Measurements from ENCODE around the gene CFAP45.

Gene CFAP45

DNA sequence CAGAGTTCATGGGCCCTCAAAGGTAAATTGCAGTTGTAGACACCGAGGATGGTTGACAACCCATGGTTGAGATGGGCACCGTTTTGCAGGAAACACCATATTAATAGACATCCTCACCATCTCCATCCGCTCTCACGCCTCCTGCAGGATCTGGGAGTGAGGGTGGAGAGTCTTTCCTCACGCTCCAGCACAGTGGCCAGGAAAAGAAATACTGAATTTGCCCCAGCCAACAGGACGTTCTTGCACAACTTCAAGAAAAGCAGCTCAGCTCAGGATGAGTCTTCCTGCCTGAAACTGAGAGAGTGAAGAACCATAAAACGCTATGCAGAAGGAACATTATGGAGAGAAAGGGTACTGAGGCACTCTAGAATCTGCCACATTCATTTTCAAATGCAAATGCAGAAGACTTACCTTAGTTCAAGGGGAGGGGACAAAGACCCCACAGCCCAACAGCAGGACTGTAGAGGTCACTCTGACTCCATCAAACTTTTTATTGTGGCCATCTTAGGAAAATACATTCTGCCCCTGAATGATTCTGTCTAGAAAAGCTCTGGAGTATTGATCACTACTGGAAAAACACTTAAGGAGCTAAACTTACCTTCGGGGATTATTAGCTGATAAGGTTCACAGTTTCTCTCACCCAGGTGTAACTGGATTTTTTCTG lies 64.0 kb downstream of the CFAP45 start:
- no peaks in the 10 kb centered on the region for H3K9me3 ChIP-seq (ENCODE audit: low read length)
- H3K27ac ChIP-seq (ENCODE audit: low read depth, low read length) = no peak overlapping the region
- H3K36me3 ChIP-seq (ENCODE audit: insufficient read depth, low read length) = peaks cover 5% of the 10 kb centered on the region
- H3K4me3 ChIP-seq (ENCODE audit: low read depth in 1 of 2, low read length in 2 of 2) = no peak overlapping the region
- H3K4me1 ChIP-seq (ENCODE audit: insufficient read depth, low read length) = no peaks in the 10 kb centered on the region
- no peak overlapping the region for H3K9ac ChIP-seq (ENCODE audit: low read length)
- H3K27me3 ChIP-seq (ENCODE audit: control insufficient read depth in 1 of 2, insufficient read depth in 2 of 2, low read length in 2 of 2) = no peaks in the 10 kb centered on the region

DNA sequence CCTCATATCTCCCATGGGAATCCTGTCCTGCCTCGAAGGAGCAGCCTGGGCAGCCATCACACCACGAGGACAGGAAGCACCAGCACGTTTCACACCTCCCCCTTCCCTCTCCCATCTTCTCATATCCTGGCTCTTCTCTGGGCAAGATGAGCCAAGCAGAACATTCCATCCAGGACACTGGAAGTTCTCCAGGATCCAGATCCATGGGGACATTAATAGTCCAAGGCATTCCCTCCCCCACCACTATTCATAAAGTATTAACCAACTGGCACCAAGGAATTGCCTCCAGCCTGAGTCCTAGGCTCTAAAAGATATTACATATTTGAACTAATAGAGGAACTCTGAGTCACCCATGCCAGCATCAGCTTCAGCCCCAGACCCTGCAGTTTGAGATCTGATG lies 64.6 kb downstream of the CFAP45 start:
- Histone ChIP-seq H3K4me1 (ENCODE audit: insufficient read depth, low read length) (no peaks in the 10 kb centered on the region), H3K27ac (ENCODE audit: low read depth, low read length) (no peak overlapping the region), H3K27me3 (ENCODE audit: control insufficient read depth in 1 of 2, insufficient read depth in 2 of 2, low read length in 2 of 2) (no peaks in the 10 kb centered on the region), H3K9ac (ENCODE audit: low read length) (no peak overlapping the region), H3K36me3 (ENCODE audit: insufficient read depth, low read length) (peaks cover 5% of the 10 kb centered on the region), H3K9me3 (ENCODE audit: low read length) (no peaks in the 10 kb centered on the region), H3K4me3 (ENCODE audit: low read depth in 1 of 2, low read length in 2 of 2) (no peak overlapping the region)

DNA sequence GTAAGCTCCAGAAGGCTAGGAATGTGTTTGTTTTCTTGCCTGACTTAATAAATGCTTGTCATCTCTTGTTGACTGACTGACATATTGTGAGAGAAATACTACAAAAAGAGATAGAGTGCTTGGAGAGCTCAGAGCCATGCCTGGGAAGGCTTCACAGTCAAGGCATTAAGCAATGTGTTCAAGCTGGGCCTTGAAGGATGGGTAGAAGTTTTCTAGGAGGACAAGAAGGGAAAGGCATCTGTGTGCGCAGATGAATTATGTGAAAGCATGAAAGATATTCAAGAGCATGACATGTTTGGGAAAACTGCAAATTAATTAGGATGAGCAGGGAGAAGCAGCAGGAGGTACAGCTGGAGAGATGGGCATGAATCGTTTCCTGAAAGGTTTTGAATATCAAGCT lies 67.7 kb downstream of the CFAP45 start:
- H3K27ac ChIP-seq (ENCODE audit: low read depth, low read length) = no peak overlapping the region
- H3K4me3 ChIP-seq (ENCODE audit: low read depth in 1 of 2, low read length in 2 of 2) = no peak overlapping the region
- no peaks in the 10 kb centered on the region for H3K9me3 ChIP-seq (ENCODE audit: low read length)
- no peaks in the 10 kb centered on the region for H3K36me3 ChIP-seq (ENCODE audit: insufficient read depth, low read length)
- H3K4me1 ChIP-seq (ENCODE audit: insufficient read depth, low read length) = no peaks in the 10 kb centered on the region
- H3K27me3 ChIP-seq (ENCODE audit: control insufficient read depth in 1 of 2, insufficient read depth in 2 of 2, low read length in 2 of 2) = no peaks in the 10 kb centered on the region
- H3K9ac ChIP-seq (ENCODE audit: low read length) = no peak overlapping the region

DNA sequence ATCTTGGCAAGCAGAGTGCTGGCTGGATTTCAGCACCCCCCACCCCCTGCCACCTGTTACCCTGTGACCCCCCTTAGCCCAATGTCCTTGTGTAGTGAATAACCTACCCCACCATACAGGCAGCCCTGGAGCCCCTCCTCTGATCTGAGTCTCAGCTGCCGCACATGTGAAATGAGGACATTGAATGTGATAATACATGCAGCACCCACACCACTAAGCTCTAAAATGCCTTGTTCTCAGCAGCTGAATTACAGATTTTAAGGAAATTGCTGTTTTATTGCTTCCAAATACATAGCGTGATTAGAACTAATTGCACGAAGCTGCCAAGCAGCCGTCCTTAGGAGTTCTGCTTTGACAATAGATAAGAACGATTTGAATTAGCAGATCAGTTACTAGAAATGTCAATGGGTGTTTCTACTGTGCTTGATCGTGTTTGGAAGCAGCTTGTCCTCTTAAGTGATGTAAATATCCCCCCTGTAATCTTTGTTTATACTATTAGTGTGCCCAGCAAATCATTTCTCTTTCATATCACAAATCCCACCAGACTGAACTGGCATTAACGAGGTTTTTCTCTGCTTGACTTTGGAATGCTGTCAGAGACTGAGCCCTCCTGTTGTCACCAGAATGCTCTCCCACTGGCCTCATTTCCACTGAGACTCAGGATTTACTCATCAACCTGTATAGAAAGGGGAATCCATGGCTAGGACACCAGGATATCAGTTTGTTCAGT lies 68.4 kb downstream of the CFAP45 start:
- Histone ChIP-seq H3K9me3 (ENCODE audit: low read length) (no peaks in the 10 kb centered on the region), H3K27ac (ENCODE audit: low read depth, low read length) (no peak overlapping the region), H3K4me3 (ENCODE audit: low read depth in 1 of 2, low read length in 2 of 2) (no peak overlapping the region)

DNA sequence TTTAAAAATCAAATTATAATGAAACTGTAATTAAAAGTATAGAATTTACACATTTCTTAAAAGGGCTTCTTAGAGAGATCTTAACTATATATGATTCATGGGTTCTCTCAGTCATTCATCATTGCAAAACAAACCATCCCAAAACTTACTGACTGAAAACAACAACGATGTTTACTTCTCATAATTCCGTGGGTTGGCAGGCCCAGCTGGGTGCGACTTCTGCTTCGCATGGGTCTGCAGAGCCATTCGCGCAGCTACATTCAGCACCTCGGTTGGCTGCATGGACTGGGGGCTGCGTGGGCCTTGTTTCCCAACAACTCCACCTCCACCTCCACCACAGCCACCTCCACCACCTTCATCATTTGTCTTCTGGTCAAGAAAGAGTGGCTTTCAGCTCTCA lies 69.2 kb downstream of the CFAP45 start:
- Histone ChIP-seq H3K4me1 (ENCODE audit: insufficient read depth, low read length) (no peaks in the 10 kb centered on the region), H3K27me3 (ENCODE audit: control insufficient read depth in 1 of 2, insufficient read depth in 2 of 2, low read length in 2 of 2) (no peaks in the 10 kb centered on the region), H3K36me3 (ENCODE audit: insufficient read depth, low read length) (no peaks in the 10 kb centered on the region), H3K4me3 (ENCODE audit: low read depth in 1 of 2, low read length in 2 of 2) (no peak overlapping the region), H3K27ac (ENCODE audit: low read depth, low read length) (no peak overlapping the region), H3K9me3 (ENCODE audit: low read length) (no peaks in the 10 kb centered on the region), H3K9ac (ENCODE audit: low read length) (no peak overlapping the region)

More for the DNA sequence above, 68.4 kb downstream of the CFAP45 start:
- no peaks in the 10 kb centered on the region for H3K27me3 ChIP-seq (ENCODE audit: control insufficient read depth in 1 of 2, insufficient read depth in 2 of 2, low read length in 2 of 2)
- no peak overlapping the region for H3K9ac ChIP-seq (ENCODE audit: low read length)
- no peaks in the 10 kb centered on the region for H3K4me1 ChIP-seq (ENCODE audit: insufficient read depth, low read length)
- H3K36me3 ChIP-seq (ENCODE audit: insufficient read depth, low read length) = no peaks in the 10 kb centered on the region

DNA sequence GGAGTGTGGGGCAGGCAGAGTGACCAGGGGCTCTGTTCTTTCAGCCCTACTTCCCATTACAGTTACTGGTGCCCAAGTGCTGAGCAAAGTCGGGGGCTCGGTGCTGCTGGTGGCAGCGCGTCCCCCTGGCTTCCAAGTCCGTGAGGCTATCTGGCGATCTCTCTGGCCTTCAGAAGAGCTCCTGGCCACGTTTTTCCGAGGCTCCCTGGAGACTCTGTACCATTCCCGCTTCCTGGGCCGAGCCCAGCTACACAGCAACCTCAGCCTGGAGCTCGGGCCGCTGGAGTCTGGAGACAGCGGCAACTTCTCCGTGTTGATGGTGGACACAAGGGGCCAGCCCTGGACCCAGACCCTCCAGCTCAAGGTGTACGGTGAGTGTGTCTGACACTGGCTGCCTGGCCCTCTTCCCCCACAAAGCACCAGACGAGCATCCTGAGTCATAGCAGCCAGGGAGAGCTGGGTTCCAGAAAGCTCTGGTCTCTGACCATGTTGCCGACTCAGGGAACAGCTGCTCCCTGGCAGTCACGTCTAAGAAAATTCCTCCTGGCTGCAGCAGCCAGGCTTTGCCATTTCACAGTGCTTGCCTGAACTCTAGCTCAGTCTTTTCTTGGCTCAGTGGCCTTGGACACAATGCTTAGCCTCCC lies 70.0 kb downstream of the CFAP45 start:
- Histone ChIP-seq H3K9ac (ENCODE audit: low read length) (no peak overlapping the region), H3K4me3 (ENCODE audit: low read depth in 1 of 2, low read length in 2 of 2) (no peak overlapping the region), H3K36me3 (ENCODE audit: insufficient read depth, low read length) (no peaks in the 10 kb centered on the region), H3K27me3 (ENCODE audit: control insufficient read depth in 1 of 2, insufficient read depth in 2 of 2, low read length in 2 of 2) (no peaks in the 10 kb centered on the region), H3K9me3 (ENCODE audit: low read length) (no peaks in the 10 kb centered on the region), H3K27ac (ENCODE audit: low read depth, low read length) (no peak overlapping the region), H3K4me1 (ENCODE audit: insufficient read depth, low read length) (no peaks in the 10 kb centered on the region)

DNA sequence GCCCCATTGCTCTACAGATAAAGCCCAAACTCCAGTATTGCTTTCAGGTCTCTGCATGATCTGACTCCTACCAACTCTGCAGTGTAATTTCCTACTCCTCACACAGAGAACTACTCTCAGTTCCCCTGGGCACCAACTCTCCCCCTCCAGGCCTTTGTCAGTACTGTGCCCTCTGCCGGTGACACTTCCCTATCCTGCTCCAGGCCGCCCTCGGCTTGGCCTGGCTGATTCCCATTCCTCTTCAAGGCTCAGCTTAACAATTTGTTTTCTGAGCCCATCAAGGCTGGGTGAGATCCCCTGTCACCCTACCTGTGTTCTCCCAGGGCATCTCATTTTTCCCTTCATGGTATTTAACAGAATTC lies 70.7 kb downstream of the CFAP45 start:
- H3K27me3 ChIP-seq (ENCODE audit: control insufficient read depth in 1 of 2, insufficient read depth in 2 of 2, low read length in 2 of 2) = no peaks in the 10 kb centered on the region
- H3K4me3 ChIP-seq (ENCODE audit: low read depth in 1 of 2, low read length in 2 of 2) = no peak overlapping the region
- no peaks in the 10 kb centered on the region for H3K4me1 ChIP-seq (ENCODE audit: insufficient read depth, low read length)
- no peaks in the 10 kb centered on the region for H3K9me3 ChIP-seq (ENCODE audit: low read length)
- no peak overlapping the region for H3K9ac ChIP-seq (ENCODE audit: low read length)
- H3K27ac ChIP-seq (ENCODE audit: low read depth, low read length) = no peak overlapping the region
- no peaks in the 10 kb centered on the region for H3K36me3 ChIP-seq (ENCODE audit: insufficient read depth, low read length)

DNA sequence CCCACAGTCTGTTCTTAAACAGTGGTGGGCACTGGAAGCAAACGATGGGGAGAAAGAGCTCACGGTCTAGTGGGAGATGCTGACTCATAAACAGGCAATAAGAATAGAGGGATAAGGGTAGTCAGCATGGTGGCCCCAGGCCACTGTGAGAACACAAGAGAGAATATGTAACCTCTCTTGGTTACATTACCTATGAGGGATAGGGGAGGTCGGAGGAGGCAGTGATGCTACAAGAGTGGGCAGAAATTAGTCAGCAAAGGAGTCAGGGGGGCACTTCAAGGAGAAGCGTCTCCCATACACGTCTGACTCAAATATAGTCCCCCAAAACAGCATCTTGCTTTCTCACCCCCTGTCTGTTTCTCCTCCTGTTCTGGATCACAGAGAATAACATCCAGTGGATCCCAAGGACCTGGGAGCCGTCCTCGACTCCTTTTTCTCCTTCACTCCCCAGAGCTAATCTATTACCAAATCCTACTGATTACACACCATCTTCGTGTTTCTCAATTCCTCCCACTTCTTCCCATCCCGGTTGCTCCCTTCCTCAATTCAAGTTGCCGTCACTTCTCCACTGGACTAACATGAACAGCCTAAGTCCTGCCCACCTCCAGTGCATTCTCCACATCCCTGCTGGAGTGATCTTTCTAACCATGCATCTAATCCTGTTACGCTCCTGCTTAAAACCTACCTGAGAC lies 71.2 kb downstream of the CFAP45 start:
- no peak overlapping the region for H3K9ac ChIP-seq (ENCODE audit: low read length)
- H3K27ac ChIP-seq (ENCODE audit: low read depth, low read length) = no peak overlapping the region
- no peaks in the 10 kb centered on the region for H3K27me3 ChIP-seq (ENCODE audit: control insufficient read depth in 1 of 2, insufficient read depth in 2 of 2, low read length in 2 of 2)
- no peaks in the 10 kb centered on the region for H3K9me3 ChIP-seq (ENCODE audit: low read length)
- no peak overlapping the region for H3K4me3 ChIP-seq (ENCODE audit: low read depth in 1 of 2, low read length in 2 of 2)
- no peaks in the 10 kb centered on the region for H3K36me3 ChIP-seq (ENCODE audit: insufficient read depth, low read length)
- no peaks in the 10 kb centered on the region for H3K4me1 ChIP-seq (ENCODE audit: insufficient read depth, low read length)

DNA sequence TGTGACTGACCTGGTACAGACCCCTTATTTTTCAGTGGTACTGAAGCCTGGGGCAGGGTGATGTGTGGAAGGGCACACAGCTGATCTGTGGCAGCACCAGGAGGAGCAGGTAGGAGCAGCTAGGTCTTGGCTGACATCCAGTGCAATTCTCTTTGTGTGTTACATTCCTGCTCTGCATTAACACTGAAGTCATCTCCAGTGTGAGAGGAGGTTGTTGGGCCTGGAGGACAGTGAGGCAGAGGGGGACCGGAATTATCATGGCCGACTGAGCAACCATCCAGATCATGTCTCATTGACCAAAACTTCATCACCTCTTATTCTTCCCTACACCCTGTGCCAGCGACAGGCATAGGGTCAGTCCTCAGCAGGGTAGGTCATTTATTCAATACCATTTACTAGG lies 71.8 kb downstream of the CFAP45 start:
- no peaks in the 10 kb centered on the region for H3K4me1 ChIP-seq (ENCODE audit: insufficient read depth, low read length)
- H3K9ac ChIP-seq (ENCODE audit: low read length) = no peak overlapping the region
- no peaks in the 10 kb centered on the region for H3K36me3 ChIP-seq (ENCODE audit: insufficient read depth, low read length)
- no peak overlapping the region for H3K4me3 ChIP-seq (ENCODE audit: low read depth in 1 of 2, low read length in 2 of 2)
- H3K27ac ChIP-seq (ENCODE audit: low read depth, low read length) = no peak overlapping the region
- no peaks in the 10 kb centered on the region for H3K27me3 ChIP-seq (ENCODE audit: control insufficient read depth in 1 of 2, insufficient read depth in 2 of 2, low read length in 2 of 2)
- H3K9me3 ChIP-seq (ENCODE audit: low read length) = no peaks in the 10 kb centered on the region

DNA sequence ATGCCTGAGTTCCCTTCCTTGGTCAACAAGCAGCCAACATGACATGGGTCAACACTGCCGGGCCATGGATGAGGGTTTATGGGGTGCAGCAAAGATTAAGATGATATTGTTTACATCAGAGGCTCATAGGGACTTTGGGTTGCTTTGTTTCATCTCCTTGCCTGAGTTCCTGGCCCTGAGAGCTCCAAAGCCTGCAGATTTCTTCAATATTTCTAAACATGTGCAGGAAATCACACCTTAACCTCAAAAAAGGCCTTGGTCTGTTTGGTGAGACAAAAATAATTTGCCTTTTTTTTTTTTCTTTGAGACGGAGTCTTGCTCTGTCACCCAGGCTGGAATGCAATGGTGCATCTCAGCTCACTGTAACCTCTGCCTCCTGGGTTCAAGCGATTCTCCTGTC lies 72.4 kb downstream of the CFAP45 start:
- Histone ChIP-seq H3K27me3 (ENCODE audit: control insufficient read depth in 1 of 2, insufficient read depth in 2 of 2, low read length in 2 of 2) (no peaks in the 10 kb centered on the region), H3K27ac (ENCODE audit: low read depth, low read length) (no peak overlapping the region), H3K36me3 (ENCODE audit: insufficient read depth, low read length) (no peaks in the 10 kb centered on the region), H3K4me3 (ENCODE audit: low read depth in 1 of 2, low read length in 2 of 2) (no peak overlapping the region), H3K4me1 (ENCODE audit: insufficient read depth, low read length) (no peaks in the 10 kb centered on the region), H3K9ac (ENCODE audit: low read length) (no peak overlapping the region), H3K9me3 (ENCODE audit: low read length) (no peaks in the 10 kb centered on the region)

DNA sequence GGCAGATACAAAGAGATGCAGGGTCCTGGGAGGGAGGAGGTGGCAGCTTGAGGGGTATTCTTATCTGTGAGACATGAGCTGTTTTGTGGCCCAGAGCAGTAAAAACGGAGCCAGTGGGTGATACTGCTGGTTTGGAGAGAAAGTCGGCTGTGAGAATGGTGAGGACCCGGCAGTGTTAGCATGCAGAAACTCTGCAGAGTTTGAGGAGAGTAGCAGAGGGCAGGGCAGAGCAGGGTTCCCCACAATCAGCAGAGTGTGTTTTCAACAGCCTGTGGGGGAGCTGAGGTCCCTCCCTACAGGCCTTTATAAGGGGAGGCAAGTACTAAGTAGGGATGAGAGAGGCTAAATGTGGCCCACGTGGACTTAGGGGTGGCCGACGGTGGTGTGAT lies 72.9 kb downstream of the CFAP45 start:
- no peak overlapping the region for H3K4me3 ChIP-seq (ENCODE audit: low read depth in 1 of 2, low read length in 2 of 2)
- no peaks in the 10 kb centered on the region for H3K4me1 ChIP-seq (ENCODE audit: insufficient read depth, low read length)
- H3K27ac ChIP-seq (ENCODE audit: low read depth, low read length) = no peak overlapping the region
- no peaks in the 10 kb centered on the region for H3K27me3 ChIP-seq (ENCODE audit: control insufficient read depth in 1 of 2, insufficient read depth in 2 of 2, low read length in 2 of 2)
- H3K36me3 ChIP-seq (ENCODE audit: insufficient read depth, low read length) = no peaks in the 10 kb centered on the region
- no peaks in the 10 kb centered on the region for H3K9me3 ChIP-seq (ENCODE audit: low read length)
- H3K9ac ChIP-seq (ENCODE audit: low read length) = no peak overlapping the region

Data from muscle layer of colon (tissue), 2 donors.